Panc1 (cell line): ENCODE measurements around the gene XYLT1. TPM values are rescaled to one million over a fixed set of nuclear protein-coding genes. Genes with fewer than 3 reads are reported as not detected.

Experiments
- ATAC-seq: fragments of 200-7000 bp; cut with Tn5 transposase; 2 replicates; pipeline ENCODE4 v1.9.1; 2020; ENCODE audit warnings: mild to moderate bottlenecking, moderate library complexity
- BruUV-seq: library from RNA; stranded (reverse); fragments of 400-500 nt; replicated peaks from 2 replicates; lab custom pipeline; 2021; lab: Mats Ljungman, UMichigan
- CTCF ChIA-PET: fragments of 300-600 bp; sonication (Branson Sonifier 250); formaldehyde crosslinking; loops from one replicate; lab custom pipeline; 2022; ENCODE audit warnings: antibody characterized with exemption; lab: Charles Lee
- POLR2A ChIA-PET: fragments of 300-600 bp; sonication (Branson Sonifier 250); formaldehyde crosslinking; loops from one replicate; lab custom pipeline; 2022; ENCODE audit warnings: antibody characterized with exemption; lab: Charles Lee
- DNase-seq: peaks from one replicate; pipeline ENCODE4 v3.0.0-alpha.2; 2010; ENCODE audit warnings: low read depth, low spot score
- H3K27ac ChIP-seq: 2 replicates; pipeline ENCODE4 v1.5.1; 2011; ENCODE audit warnings: mild to moderate bottlenecking, low read length, inconsistent platforms
- H3K27me3 ChIP-seq: fragments of 200-500 bp; sonication (Bioruptor generic); 2 replicates; pipeline ENCODE4 v1.6.0; 2014; ENCODE audit warnings: low read length, inconsistent platforms; ENCODE audit not compliant: control insufficient read depth, insufficient read depth
- H3K36me3 ChIP-seq: fragments of 200-500 bp; sonication (Bioruptor generic); 2 replicates; pipeline ENCODE4 v1.5.1; 2014; ENCODE audit warnings: inconsistent platforms, mild to moderate bottlenecking, low read length, moderate library complexity; ENCODE audit not compliant: control insufficient read depth, insufficient read depth
- H3K4me1 ChIP-seq: 2 replicates; pipeline ENCODE4 v1.5.1; 2011; ENCODE audit warnings: inconsistent platforms, mild to moderate bottlenecking, low read length, moderate library complexity; ENCODE audit not compliant: control insufficient read depth, insufficient read depth
- H3K4me3 ChIP-seq, 2 experiments: 2 replicates each; pipeline ENCODE4 v1.5.1; 2011 to 2012; ENCODE audit warnings: low read depth in 2 of 2, low read length in 2 of 2, mild to moderate bottlenecking in 2 of 2, inconsistent platforms in 1 of 2, moderate library complexity in 1 of 2
- H3K9me3 ChIP-seq: fragments of 200-500 bp; sonication (Bioruptor generic); 2 replicates; pipeline ENCODE4 v1.5.1; 2014; ENCODE audit warnings: low read depth, mild to moderate bottlenecking, inconsistent platforms, low read length, moderate library complexity; ENCODE audit not compliant: control insufficient read depth, insufficient read depth
- POLR2AphosphoS5 ChIP-seq: IDR thresholded peaks from 2 replicates; pipeline ENCODE4 v1.6.1; 2012; ENCODE audit warnings: mild to moderate bottlenecking, low read depth, low read length, moderate library complexity
- SIN3A ChIP-seq: IDR thresholded peaks from 2 replicates; pipeline ENCODE4 v1.6.1; 2012; ENCODE audit warnings: low read depth, mild to moderate bottlenecking, low read length, moderate library complexity, borderline replicate concordance; ENCODE audit not compliant: insufficient read depth
- TCF7L2 ChIP-seq: IDR thresholded peaks from 2 replicates; pipeline ENCODE4 v1.6.1; 2011; ENCODE audit warnings: mild to moderate bottlenecking, low read depth, low read length, inconsistent platforms
- in situ Hi-C: cut with HindIII; loops from 2 replicates; pipeline ENCODE4 v1.10.0; 2016; ENCODE audit warnings: low sequenced_read_pairs, low pct_unique_long_range_greater_than_20kb
- intact Hi-C: fragments of 100-400 bp; cut with micrococcal nuclease; formaldehyde crosslinking; loops from one replicate; pipeline ENCODE4 v1.10.0; 2022; ENCODE audit not compliant: unreplicated experiment
- total RNA-seq: library from RNA; stranded (reverse); gene quantifications from one replicate; pipeline ENCODE4 v1.2.1, GENCODE V29; 2021; ENCODE audit not compliant: unreplicated experiment
- TF ChIP-seq, protein P1 (sequence below): fragments of 450-650 bp; IDR thresholded peaks from 2 replicates; pipeline ENCODE4 v1.5.1; 2017; ENCODE audit warnings: mild to moderate bottlenecking
- TF ChIP-seq, protein P2 (sequence below), 2 experiments: IDR thresholded peaks; 2 replicates each; pipeline ENCODE4 v1.6.1; 2011 to 2012; ENCODE audit warnings: low read depth in 2 of 2, control low read depth in 1 of 2, low read length in 1 of 2, mild to moderate bottlenecking in 1 of 2, moderate library complexity in 1 of 2; ENCODE audit not compliant: insufficient read depth in 1 of 2

XYLT1 gene
- total RNA-seq, 1 experiment from 2014 or later = 0.62 TPM

GRCh38 chr16:17448640-17449638 lies 21.8 kb downstream of the XYLT1 start:
- H3K27ac ChIP-seq = no peak overlapping the region
- POLR2A ChIA-PET = no interaction called here
- intact Hi-C loops (no loop called here), in situ Hi-C loops (no loop called here)
- no peak for ATAC-seq
- no peaks in the 10 kb centered on the region for H3K4me1 ChIP-seq
- H3K27me3 ChIP-seq = peaks cover 29% of the 10 kb centered on the region
- no peak overlapping the region for H3K4me3 ChIP-seq
- no peaks in the 10 kb centered on the region for H3K9me3 ChIP-seq
- no peak for TF ChIP-seq TCF7L2
- TF ChIP-seq POLR2AphosphoS5 = no peak
- TF ChIP-seq, protein P1, sequence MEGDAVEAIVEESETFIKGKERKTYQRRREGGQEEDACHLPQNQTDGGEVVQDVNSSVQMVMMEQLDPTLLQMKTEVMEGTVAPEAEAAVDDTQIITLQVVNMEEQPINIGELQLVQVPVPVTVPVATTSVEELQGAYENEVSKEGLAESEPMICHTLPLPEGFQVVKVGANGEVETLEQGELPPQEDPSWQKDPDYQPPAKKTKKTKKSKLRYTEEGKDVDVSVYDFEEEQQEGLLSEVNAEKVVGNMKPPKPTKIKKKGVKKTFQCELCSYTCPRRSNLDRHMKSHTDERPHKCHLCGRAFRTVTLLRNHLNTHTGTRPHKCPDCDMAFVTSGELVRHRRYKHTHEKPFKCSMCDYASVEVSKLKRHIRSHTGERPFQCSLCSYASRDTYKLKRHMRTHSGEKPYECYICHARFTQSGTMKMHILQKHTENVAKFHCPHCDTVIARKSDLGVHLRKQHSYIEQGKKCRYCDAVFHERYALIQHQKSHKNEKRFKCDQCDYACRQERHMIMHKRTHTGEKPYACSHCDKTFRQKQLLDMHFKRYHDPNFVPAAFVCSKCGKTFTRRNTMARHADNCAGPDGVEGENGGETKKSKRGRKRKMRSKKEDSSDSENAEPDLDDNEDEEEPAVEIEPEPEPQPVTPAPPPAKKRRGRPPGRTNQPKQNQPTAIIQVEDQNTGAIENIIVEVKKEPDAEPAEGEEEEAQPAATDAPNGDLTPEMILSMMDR = no peak
- TF ChIP-seq SIN3A = no peak
- TF ChIP-seq, protein P2, sequence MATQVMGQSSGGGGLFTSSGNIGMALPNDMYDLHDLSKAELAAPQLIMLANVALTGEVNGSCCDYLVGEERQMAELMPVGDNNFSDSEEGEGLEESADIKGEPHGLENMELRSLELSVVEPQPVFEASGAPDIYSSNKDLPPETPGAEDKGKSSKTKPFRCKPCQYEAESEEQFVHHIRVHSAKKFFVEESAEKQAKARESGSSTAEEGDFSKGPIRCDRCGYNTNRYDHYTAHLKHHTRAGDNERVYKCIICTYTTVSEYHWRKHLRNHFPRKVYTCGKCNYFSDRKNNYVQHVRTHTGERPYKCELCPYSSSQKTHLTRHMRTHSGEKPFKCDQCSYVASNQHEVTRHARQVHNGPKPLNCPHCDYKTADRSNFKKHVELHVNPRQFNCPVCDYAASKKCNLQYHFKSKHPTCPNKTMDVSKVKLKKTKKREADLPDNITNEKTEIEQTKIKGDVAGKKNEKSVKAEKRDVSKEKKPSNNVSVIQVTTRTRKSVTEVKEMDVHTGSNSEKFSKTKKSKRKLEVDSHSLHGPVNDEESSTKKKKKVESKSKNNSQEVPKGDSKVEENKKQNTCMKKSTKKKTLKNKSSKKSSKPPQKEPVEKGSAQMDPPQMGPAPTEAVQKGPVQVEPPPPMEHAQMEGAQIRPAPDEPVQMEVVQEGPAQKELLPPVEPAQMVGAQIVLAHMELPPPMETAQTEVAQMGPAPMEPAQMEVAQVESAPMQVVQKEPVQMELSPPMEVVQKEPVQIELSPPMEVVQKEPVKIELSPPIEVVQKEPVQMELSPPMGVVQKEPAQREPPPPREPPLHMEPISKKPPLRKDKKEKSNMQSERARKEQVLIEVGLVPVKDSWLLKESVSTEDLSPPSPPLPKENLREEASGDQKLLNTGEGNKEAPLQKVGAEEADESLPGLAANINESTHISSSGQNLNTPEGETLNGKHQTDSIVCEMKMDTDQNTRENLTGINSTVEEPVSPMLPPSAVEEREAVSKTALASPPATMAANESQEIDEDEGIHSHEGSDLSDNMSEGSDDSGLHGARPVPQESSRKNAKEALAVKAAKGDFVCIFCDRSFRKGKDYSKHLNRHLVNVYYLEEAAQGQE (IDR thresholded peaks at IDR 0.05; ENCODE audit: insufficient read depth in 1 of 2, low read depth in 2 of 2, low read length in 1 of 2) = no peak
- CTCF ChIA-PET = no interaction called here
- no peak for DNase-seq
- BruUV-seq = no TSS peak
- no peaks in the 10 kb centered on the region for H3K36me3 ChIP-seq

DNA sequence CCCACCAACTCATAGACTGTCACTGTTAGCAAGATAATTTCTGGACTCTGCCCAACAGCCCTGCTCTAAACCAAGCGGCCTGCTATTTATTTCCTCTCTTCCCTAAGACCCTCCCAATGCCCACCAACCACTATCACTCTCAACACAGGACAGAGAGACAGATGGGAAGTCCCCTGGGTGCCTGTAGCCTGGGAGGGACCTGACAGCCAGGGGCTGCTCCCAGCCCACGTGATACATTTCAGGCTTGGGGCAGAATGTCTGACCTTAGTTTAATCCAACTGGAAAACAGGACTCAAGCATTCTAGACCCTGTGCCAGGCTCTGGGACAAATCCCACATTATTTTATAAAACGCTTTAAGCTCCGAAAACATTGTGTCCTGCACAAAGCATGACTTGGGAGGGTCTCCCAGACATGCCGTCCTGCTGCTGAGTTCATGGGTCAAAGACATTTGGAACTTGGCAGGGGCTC lies 23.6 kb downstream of the XYLT1 start:
- TF ChIP-seq, protein P2 (IDR thresholded peaks at IDR 0.05; ENCODE audit: insufficient read depth in 1 of 2, low read depth in 2 of 2, low read length in 1 of 2) = no peak
- no peak for TF ChIP-seq TCF7L2
- no peak for TF ChIP-seq POLR2AphosphoS5
- TF ChIP-seq SIN3A = no peak
- TF ChIP-seq, protein P1 = no peak
- Histone ChIP-seq H3K4me1 (no peaks in the 10 kb centered on the region), H3K36me3 (no peaks in the 10 kb centered on the region), H3K27me3 (peaks cover 15% of the 10 kb centered on the region), H3K4me3 (no peak overlapping the region), H3K9me3 (no peaks in the 10 kb centered on the region), H3K27ac (no peak overlapping the region)
- in situ Hi-C loops = no loop called here
- ChIA-PET CTCF (no interaction called here), POLR2A (no interaction called here)
- no TSS peak for BruUV-seq
- ATAC-seq (no peak), DNase-seq (no peak)
- intact Hi-C loops = no loop called here
